ENCODE results near the gene CRTAC1.
"Not testable (repeated sequence)": the region's sequence is repeated elsewhere in the genome, so short reads cannot be mapped to it uniquely, and the experiment has no call there.

CRTAC1 gene

DNA sequence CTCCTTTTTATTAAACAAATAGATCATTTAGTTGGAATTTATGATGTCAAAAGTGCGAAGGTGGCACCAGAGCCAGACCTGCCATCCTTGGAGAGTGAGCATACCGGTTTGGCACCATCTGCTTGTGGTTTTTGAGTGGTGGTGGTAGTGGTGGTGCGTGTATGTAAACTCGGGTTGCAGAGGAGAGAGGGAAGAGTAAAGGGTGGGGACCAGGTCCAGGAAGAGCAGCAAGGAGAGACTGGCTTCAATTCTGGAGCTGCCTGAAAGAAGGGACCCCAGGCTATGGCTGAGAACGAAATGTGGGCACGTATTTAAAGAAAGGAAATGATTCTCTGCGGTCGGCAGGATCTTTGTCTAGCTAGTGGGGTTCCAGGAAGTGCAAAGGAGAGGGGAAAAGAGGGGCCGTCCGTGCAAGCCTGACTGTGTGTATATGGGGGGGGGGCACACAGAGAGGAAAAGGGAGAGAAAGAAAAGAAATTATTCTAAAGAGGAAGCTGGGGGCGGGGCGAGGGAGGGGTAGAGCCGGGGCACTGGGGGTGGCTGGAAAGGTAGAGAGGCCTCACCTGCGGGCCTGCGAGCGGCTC lies 181.2 kb downstream of the CRTAC1 start:
- no peaks in the 10 kb centered on the region for H3K4me1 ChIP-seq
- no peaks in the 10 kb centered on the region for H3K9me3 ChIP-seq
- DNase-seq, result no peak
- peaks cover 7% of the 10 kb centered on the region for H3K27me3 ChIP-seq
- TF ChIP-seq, protein P1, sequence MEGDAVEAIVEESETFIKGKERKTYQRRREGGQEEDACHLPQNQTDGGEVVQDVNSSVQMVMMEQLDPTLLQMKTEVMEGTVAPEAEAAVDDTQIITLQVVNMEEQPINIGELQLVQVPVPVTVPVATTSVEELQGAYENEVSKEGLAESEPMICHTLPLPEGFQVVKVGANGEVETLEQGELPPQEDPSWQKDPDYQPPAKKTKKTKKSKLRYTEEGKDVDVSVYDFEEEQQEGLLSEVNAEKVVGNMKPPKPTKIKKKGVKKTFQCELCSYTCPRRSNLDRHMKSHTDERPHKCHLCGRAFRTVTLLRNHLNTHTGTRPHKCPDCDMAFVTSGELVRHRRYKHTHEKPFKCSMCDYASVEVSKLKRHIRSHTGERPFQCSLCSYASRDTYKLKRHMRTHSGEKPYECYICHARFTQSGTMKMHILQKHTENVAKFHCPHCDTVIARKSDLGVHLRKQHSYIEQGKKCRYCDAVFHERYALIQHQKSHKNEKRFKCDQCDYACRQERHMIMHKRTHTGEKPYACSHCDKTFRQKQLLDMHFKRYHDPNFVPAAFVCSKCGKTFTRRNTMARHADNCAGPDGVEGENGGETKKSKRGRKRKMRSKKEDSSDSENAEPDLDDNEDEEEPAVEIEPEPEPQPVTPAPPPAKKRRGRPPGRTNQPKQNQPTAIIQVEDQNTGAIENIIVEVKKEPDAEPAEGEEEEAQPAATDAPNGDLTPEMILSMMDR (IDR thresholded peaks at IDR 0.05; ENCODE audit: low read depth, low read length), result no peak
- H3K4me3 ChIP-seq (ENCODE audit: low read depth, low read length), result peak overlapping the region; percentile 59
- H3K36me3 ChIP-seq, result no peaks in the 10 kb centered on the region

DNA sequence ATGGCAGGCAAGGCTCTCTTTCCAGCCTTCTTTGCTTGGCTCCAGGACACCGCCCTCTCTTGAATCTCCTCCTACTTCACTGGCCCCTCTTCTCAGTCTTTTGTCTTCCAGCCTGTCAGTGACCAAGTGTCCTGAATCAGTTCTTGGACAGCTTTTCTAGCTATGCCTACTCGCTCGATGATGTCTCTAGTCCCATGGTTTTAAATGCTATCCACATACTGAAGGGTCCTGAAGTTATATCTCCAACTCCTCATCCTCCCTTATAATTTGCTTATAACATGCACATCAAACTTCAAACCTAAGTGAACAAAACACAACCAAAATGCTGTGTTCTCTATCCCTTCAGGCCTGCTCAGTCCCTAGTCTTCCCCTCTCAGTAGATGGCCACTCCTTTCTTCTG lies 185.7 kb downstream of the CRTAC1 start:
- TF ChIP-seq, protein P1 (IDR thresholded peaks at IDR 0.05; ENCODE audit: low read depth, low read length), result no peak
- DNase-seq, result no peak

GRCh38 chr10:97843972-97844371 lies 186.4 kb downstream of the CRTAC1 start:
- H3K36me3 ChIP-seq; DNase-seq; H3K9me3 ChIP-seq; H3K27me3 ChIP-seq; H3K4me3 ChIP-seq (ENCODE audit: low read depth, low read length); H3K4me1 ChIP-seq: not testable (repeated sequence)

More for the DNA sequence above, 185.7 kb downstream of the CRTAC1 start:
- H3K36me3 ChIP-seq, result no peaks in the 10 kb centered on the region
- no peak overlapping the region for H3K4me3 ChIP-seq (ENCODE audit: low read depth, low read length)
- H3K27me3 ChIP-seq, result peaks cover 3% of the 10 kb centered on the region; the same call in 1 of the 2 replicates
- H3K9me3 ChIP-seq, result no peaks in the 10 kb centered on the region
- peaks cover 2% of the 10 kb centered on the region; the same call in 1 of the 2 replicates for H3K4me1 ChIP-seq

- Histone ChIP-seq H3K9me3 (no peaks in the 10 kb centered on the region), H3K4me1 (peaks cover 2% of the 10 kb centered on the region; the same call in 1 of the 2 replicates), H3K27me3 (no peaks in the 10 kb centered on the region), H3K4me3 (ENCODE audit: low read depth, low read length) (no peak overlapping the region), H3K36me3 (no peaks in the 10 kb centered on the region)
- DNase-seq, result no peak
- TF ChIP-seq, protein P1 (IDR thresholded peaks at IDR 0.05; ENCODE audit: low read depth, low read length), result no peak
Observed at GRCh38 chr10:97843281-97843671, 187.1 kb downstream of the CRTAC1 start.

- H3K4me3 ChIP-seq (ENCODE audit: low read depth, low read length), result no peak overlapping the region
- H3K36me3 ChIP-seq, result no peaks in the 10 kb centered on the region
- no peaks in the 10 kb centered on the region for H3K27me3 ChIP-seq
- no peaks in the 10 kb centered on the region for H3K9me3 ChIP-seq
- peaks cover 2% of the 10 kb centered on the region; the same call in 1 of the 2 replicates for H3K4me1 ChIP-seq
- no peak for DNase-seq
- TF ChIP-seq, protein P1 (IDR thresholded peaks at IDR 0.05; ENCODE audit: low read depth, low read length), result no peak
Observed at GRCh38 chr10:97842656-97843280, 187.7 kb downstream of the CRTAC1 start.

DNA sequence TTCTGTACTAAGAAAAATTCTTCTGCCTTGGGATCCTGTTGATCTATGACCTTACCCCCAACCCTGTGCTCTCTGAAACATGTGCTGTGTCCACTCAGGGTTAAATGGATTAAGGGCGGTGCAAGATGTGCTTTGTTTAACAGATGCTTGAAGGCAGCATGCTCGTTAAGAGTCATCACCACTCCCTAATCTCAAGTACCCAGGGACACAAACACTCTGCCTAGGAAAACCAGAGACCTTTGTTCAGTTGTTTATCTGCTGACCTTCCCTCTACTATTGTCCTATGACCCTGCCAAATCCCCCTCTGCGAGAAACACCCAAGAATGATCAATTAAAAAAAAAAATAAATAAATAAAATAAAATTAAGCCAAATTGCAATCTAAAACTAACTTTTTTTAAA lies 188.3 kb downstream of the CRTAC1 start:
- not testable (repeated sequence) for H3K4me1 ChIP-seq; H3K9me3 ChIP-seq; H3K36me3 ChIP-seq; H3K4me3 ChIP-seq (ENCODE audit: low read depth, low read length); H3K27me3 ChIP-seq; DNase-seq

DNA sequence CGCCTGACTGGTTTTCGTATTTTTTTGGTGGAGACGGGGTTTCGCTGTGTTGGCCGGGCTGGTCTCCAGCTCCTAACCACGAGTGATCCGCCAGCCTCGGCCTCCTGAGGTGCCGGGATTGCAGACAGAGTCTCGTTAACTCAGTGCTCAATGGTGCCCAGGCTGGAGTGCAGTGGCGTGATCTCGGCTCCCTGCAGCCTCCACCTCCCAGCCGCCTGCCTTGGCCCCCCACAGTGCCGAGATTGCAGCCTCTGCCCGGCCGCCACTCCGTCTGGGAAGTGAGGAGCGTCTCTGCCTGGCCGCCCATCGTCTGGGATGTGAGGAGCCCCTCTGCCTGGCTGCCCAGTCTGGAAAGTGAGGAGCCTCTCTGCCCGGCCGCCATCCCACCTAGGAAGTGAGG lies 189.3 kb downstream of the CRTAC1 start:
- not testable (repeated sequence) for H3K36me3 ChIP-seq; H3K9me3 ChIP-seq; H3K4me3 ChIP-seq (ENCODE audit: low read depth, low read length); H3K4me1 ChIP-seq; DNase-seq; H3K27me3 ChIP-seq

All from BE2C (cell line).